Colon (tissue), 2 donors: ENCODE measurements around the gene SPARCL1.
"Not testable (repeated sequence)": the region's sequence is repeated elsewhere in the genome, so short reads cannot be mapped to it uniquely, and the experiment has no call there.

Source experiments
- FAIRE-seq: peaks from 2 replicates; lab custom pipeline; 2012; peaks lifted over from hg19 to GRCh38; lab: Jason Lieb, UNC
- donor health status: control.
- donor health status: control.

SPARCL1 gene

DNA sequence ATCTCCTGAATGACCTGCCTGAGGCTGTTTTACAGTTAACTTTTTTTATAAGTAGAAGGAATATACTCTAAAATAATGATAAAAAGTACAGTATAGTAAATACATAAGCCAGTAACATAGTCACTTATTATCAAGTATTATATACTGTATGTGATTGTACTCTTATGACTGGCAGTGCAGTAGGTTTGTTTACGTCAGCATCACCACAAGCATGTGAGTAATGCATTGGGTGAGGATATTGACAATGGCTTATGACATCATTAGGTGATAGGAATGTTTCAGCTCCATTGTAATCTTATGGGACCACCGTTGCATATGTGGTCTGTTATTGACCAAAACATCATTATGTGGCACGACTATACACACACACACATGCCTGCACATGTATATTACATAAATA is 86.3 kb downstream of the SPARCL1 start:
- FAIRE-seq = no peak

GRCh38 chr4:87433342-87433741 is 95.8 kb downstream of the SPARCL1 start:
- no peak for FAIRE-seq

DNA sequence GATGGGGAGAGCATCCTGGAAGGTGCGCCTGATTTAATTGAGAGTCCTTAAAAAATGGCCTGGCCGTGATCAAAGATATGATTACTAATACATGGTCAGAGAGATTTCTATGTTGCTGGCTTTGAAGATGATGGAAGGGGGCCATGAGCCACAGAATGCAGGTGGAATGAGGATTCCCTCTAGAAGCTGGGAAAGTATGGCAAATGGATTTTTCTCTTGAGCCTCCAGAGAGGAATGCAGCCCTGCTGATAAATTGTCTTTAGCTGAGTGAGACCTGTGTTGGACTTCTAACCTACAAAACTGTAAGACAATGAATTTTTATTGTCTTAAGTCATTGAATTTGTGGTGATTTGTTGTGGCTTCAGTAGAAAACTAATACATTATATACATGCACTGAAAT is 99.1 kb downstream of the SPARCL1 start:
- FAIRE-seq = no peak

GRCh38 chr4:87428979-87429378 is 100.2 kb downstream of the SPARCL1 start:
- no peak for FAIRE-seq

DNA sequence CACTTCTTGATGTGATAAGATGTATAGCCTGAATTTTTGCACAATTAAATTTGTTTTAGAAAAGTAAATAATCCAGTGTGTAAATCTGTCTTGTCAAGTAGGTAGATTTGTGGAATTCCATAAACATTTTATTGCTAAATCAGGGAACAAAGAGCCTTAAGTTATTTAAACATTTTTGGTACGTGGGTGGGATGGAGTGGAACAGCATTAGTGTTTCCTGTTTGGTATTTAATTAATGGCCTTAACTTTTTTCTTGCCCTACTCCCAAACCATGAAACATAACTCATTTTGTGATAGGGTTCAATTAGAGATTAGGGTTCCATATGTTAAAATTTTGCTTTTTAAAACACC is 101.7 kb downstream of the SPARCL1 start:
- FAIRE-seq = no peak

DNA sequence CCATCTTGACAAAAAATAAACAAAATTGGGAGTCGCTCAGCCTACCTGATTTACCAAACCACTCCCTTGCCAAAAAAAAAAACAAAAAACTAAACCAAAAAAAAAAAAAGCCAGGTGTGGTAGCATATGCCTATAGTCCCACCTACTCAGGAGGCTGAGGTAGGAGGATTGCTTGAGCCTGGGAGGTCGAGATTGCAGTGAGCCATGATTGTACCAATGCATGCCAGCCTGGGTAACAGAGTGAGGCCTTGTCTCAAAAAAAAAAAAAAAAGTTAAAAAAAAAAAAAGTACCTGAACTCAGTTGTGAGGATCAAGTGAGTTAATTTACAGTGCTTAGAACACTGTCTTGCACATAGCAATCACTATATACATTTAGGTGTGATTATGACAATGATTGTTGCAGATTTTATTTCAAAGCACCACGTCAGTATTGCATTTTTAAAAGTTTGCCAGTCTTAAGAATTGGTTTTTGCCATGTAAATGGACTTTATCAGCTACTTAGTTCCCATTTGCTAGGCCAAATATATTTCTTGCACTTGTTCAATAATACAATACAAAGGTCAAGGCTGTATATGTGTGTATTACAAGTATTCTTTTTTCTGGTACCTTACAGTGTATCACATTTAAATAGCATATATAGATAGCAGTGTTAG is 102.2 kb downstream of the SPARCL1 start:
- FAIRE-seq = no peak

DNA sequence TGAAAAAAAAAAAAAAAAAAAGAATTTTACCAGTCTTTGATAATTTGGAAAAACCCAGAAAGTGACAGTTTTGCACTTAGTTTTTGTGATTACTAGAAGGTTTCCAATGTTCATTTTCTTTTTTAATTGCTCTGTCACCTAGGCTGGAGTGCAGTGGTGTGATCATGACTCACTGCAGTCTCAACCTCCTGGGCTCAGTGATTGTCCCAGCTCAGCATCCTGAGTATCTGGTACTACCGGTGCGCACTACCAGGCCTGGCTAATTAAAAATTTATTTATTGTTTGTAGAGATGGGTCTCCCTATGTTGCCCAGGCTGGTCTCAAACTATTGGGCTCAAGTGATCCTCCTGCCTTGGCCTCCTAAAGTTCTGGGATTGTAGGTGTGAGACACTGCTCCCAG is 103.5 kb downstream of the SPARCL1 start:
- no peak for FAIRE-seq

GRCh38 chr4:87424099-87424543 is 105.1 kb downstream of the SPARCL1 start:
- not testable (repeated sequence) for FAIRE-seq
